Right renal pelvis (tissue), 4 donors: Measurements from ENCODE around the gene CASP6. TPM values are rescaled to one million over a fixed set of nuclear protein-coding genes. Genes with fewer than 3 reads are reported as not detected.

Experiments used
- DNase-seq, 4 donors: peaks; one replicate each; pipeline ENCODE4 v3.0.0-alpha.2; 2013; ENCODE audit warnings: low read depth in 4 of 4, low spot score in 3 of 4, missing footprints in 1 of 4
- polyA plus RNA-seq, 4 donors: library from polyadenylated mRNA; unstranded; fragments of 120-200 nt; gene quantifications; one replicate each; pipeline ENCODE4 v1.2.1, GENCODE V29; 2013; ENCODE audit not compliant: insufficient read length in 4 of 4

The CASP6 gene
- polyA plus RNA-seq, 4 donors: 40.2 to 47.7 (median 44.2) TPM

DNA sequence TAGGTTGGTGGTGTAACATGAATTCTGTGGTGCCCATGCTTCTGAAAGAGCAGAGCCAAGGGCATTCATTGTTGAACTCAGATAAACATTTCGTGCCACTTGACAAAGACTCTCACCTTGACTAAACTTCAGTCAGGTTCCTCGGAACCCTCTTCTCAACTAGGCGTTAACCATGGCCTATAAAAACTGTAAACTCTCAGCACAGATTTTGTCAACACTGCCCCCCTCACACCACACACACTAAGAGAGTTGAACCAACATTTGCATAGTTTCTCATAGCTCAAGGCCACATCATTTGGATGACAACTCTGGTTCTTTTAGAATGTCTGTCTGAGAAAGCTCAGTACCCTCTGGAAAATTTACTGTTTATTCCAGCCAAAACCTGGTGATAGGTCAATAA lies 28.1 kb downstream of the CASP6 start:
- no peak for DNase-seq

DNA sequence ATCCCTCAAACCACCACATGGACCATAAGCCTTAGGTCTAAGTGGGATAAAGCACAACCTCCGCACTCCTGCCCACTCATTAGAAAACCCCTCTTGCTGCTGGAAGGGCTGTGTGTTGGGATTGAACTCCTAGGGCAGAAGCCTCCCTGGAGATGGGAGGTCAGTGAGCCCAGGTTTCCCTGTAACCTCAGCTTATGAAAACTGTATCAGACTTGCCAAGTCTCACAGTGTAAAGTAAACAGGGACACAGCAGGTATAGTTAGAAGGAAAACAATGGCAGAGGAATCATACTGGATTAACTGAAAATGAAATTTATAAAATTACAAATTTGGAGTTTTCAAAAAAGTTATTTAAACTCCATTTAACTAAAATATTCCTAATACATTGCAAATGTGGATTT lies 29.9 kb downstream of the CASP6 start:
- DNase-seq: no peak

DNA sequence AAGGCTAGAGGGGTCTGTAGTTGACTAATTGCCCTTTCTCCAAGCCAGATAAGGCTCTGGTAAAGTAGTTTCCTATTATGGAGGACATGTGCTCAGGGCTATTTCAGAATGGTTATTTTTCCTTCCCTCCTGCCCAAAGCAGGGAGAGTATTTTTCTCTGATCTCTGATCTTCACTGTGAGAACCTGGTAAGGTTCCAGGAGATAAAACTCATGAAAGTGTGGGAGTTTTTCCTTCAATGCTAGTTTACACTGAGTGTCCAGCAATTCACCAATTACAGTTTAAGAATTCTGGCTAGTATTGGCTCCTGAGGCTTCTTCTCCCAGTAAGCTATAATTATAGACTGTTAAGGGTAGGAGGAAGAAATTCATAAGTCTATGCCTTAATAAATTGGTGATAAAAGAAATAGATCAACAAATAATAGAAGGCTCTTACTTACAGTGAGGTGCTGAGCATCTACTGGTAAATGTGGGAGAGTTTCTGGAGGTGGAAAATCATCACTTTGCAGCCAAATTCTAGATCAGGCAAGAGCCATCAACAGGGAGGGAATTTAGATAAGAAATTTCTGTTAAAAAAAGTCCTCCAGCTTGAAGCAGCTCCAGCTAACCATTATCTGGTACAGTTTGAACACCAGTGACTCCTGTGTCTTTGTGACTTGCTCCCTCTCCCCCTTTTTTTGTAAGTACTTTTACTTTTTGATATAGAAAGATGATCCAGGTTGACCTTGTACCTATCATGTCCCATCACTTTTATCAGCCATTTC lies 30.9 kb downstream of the CASP6 start:
- no peak for DNase-seq

DNA sequence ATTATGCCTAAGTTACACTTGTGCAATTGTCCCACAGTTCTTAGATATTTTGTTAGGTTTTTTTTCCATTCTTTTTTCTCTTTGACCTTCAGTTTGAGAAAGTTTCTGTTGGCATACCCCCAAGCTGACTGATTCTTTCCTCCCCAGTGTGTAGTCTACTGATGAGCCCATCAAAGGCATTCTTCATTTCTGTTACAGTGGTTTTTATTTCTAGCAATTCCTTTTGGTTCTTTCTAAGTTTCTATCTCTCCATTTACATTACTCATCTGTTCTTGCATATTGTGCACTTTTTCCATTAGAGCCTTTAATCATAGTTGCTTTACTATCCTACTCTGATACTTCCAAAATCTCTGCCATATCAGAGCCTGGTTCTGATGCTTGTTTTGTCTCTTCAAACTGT lies 31.9 kb downstream of the CASP6 start:
- DNase-seq: no peak

DNA sequence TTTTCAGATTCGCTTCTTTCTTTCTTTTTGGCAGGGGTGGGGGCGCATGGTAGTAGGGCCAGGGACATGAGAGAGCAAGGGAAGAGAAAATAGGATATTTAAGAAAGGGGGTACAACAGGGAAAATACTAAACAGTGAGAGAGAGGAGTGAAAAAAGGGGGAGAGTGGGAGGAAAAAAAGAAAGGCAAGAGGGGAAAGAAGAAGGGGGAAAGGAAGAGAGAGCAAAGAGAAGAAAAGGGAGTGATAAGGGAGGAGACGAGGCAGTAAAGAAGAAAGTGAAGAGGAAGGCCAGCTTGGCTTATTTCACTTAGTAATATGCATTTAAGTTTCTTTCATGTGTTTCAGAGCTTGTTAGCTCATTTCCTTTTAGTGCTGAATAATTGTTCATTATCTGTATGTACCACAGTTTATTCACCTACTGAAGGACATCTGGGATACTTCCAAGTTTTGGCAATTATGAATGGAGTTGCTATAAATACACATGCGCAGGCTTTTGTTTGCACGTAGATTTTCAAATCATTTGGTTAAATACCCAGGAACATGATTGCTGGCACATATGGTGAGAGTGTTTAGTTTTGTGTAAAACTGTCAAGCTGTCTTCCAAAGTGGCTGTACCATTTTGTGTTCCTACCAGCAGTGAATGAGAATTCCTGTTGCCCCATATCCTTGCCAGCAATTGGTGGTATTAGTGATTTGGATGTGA lies 37.3 kb downstream of the CASP6 start:
- DNase-seq: no peak

DNA sequence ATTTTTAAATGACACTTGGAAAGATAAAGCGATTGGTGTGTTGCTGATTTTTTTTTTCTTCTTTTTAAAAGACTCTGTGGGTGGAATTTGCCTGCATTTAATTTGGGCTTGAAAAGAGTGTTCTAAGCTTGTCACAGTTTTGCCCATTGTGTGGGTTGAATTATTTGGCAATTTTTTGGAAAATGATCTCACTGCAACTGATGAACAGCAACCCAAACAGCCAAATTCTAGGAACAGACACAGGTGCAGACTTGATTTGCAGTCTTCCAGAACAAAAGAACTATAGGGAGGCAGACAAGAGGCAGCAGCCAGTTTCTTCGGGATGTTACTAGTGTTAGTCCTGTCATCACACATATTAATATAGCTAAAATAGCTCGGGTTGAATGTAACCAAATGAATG lies 40.5 kb downstream of the CASP6 start:
- no peak for DNase-seq

DNA sequence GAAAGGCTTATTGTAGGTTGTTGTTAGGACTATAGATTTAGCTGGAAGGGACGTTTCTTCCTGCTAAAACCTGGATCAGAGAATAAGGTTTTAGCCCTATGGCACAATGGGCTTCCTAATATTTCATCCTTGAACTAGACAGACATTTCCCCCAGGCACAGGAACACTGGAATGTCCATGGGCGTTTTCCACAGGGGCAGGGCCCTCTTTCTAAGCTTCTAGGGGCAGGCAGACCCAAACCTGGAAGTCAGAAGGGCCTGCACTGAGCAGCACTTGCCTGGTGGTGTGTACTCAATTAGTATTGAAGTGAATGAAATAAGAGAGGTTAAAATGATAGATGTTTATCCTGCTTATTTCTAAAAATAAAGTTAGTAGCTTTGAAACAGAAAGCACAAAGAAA lies 41.1 kb downstream of the CASP6 start:
- DNase-seq: no peak

DNA sequence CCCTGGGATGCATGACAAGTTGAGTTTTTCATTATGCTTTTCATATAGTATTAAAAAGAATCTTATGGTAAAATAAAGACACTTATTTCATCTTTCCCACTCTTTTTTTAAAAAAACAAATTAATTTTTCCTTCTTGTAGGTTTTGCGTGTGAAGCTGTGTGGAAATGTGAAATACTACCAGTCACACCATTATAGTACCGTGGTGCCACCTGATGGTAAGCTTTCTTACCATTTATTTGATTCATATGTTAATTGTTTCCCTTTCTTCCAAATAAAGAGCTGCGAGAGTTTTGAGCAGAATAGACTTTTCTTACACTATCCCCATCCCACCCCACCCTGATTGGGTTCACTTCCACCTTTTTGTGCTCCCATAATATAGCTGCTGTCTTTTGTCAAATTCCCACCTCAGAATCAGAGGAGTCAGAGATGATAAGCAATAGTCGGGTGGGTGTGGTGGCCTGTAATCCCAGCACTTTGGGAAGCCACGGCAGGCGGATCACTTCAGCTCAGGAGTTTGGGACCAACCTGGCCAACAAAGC lies 44.3 kb downstream of the CASP6 start:
- no peak for DNase-seq

DNA sequence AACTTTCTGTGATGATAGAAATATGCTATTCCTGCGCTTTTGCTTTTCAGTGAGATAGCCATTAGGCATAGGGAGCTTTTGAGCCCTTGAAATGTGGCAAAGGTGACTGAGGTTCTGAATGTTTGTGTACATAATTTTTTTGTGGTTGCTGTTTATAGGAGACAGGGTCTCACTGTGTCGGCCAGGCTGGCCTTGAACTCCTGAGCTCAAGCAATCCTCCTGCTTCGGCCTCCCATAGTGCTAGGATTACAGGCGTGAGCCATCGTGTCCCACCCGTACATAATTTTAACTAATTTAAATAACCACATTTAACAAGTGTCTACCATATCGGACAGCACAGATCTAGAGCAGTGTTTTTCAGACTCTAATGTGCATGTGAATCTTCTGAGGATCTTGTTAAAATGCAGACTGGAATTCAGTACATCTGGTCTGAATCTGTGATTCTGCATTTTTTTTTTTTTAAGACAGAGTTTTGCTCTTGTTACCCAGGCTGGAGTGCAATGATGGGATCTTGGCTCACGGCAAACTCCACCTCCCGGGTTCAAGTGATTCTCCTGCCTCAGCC lies 45.3 kb downstream of the CASP6 start:
- DNase-seq: no peak

DNA sequence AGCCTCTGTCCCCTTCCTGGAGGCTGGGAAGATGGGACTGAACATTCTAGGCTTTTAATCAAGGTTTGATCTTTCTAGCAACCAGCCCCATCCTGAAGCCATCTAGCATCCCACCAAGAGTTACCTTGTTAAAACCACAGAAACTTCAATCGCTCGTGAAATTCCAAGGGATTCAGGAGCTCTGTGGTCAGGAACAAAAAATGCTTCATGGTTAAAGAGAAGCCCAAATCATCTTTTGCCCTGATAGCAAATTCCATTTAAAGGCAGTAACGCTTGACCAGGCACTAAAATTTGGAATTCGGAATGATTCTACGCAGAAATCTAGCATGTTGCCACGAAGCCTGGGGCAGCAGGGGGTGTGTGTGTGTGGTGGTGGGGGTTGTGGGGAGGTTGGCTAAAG lies 47.8 kb downstream of the CASP6 start:
- DNase-seq: no peak

DNA sequence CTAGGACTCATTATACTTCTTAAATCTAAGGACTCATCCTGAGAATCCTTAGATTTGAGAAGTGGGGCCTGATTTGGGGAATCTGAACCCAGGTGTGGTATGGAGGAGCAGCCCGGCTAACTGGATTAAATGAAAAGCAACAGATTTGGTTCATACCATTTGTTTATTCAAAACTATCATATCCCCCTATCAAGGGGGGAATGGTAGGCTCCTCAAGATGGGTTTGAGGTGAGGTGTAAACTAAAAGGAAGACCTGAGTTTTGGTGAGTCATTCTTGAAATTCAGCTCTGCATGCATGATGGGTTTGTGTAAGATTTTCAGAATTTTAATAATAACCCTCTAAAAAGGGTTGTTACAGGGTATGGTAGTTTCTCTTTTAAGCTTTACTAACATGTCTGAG lies 53.4 kb downstream of the CASP6 start:
- no peak for DNase-seq

DNA sequence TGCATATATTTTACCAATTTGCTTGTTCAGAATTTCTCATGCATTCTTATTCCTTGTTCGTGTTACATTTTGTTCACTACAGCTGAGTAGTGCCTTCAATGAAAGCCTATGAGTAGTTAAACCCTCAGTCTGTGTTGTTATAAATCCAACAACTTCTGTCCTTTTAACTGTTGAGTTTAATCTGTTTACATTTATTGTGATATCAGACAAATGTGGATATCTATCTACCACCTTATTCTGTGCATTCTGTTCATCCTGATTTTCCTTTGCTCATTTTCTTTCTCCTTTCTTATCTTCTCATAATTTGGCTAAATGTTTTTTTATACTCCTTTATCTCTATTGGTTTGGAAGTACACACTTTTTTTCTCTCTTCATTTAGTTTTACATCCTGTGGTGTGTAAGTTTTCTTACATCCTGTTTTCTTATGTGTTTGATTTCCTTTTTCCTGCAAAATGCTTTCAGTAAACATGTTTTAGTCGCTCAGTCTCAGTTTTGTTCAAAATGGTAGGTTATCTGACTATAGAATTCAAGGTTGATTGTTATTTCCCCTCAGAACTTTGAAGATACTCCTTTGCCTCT lies 54.2 kb downstream of the CASP6 start:
- DNase-seq: no peak

DNA sequence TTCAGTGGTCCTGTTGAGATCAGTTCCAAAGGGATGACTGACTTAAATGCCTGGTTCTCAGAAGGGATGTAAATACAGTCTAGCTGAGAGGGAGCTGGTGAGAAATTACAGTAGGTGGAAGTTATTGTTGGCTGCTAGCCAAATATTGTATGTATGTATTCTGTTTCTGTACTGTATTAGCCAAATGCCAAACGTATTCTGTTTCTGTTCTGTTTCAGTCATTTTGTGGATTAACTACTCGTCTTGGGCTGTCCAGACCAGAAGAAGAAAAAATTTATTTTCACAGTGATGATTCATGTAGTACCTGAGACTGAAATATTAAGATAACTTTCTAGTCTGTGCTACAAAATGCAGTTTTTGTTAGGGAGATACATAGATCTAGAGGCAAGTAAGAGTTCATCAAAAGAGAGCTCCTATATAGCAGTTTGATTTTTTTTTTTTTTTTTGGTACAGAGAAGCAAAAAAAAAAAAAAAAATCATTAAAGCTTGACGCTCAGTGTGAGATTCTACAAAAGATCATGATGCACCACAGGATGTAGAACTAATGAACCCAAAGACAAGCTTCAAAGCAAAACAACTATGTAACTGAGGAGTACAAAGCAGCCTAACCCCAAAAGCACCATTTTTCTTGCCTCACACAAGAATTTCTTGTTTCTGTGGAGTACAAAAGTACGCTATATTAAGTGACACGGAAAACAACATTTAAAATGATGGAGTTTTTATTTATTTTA lies 54.8 kb downstream of the CASP6 start:
- no peak for DNase-seq

DNA sequence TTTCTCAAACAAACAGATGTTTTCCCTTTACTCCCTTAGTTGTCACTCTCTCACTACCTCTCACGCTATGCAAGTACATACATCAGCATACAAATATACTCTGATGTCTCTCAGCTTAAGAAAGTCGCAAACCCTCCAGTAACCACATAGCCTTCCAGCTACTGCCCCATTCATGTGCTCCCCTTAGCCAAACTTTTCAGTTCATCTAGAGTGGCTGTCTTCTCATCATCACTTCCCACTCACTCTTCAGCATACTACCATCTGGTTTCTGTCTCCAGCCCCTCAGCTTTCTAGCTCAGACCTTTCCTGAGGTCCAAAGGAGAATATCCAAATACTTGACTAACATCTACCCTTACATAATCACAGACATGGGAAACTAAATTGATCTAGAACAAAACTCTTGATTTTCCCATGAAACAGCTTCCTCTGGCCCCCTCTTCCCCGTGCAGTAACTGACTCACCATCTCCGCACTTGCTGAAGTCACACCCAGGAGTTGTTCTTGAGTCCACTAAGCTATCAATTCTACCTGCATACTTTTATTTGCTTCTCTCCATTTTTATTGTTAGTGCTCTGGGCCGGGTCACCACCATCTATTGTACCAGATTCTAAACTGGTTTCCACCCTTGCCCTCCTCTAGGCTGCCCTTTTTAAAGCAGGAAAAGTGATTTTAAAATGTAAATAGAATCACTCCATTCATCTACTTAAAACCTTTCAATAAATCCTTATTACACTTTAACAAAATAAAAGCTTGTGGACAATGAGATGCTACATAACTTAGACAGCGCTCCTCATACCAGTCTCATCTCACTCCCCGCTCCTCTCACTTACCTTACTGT lies 57.2 kb downstream of the CASP6 start:
- DNase-seq: no peak

DNA sequence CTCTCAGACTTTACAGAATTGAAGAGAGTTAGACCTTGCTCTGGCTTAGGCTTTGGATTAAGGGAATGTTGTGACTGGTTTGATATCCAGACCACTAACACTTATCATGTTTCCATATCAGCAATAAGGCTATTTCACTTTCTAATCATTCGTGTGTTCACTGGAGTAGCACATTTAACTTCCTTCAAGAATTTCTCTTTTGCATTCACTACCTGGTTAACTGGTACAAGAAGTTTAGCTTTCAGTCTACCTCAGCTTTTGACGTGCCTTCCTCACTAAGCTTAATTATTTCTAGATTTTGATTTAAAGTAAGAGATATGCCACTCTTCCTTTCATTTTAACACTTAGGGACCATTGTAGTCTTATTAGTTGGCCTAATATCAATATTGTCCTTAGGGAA lies 62.6 kb downstream of the CASP6 start:
- no peak for DNase-seq

Other genes with a start within 250 kb of the CASP6 start
- gene MCUB, start 143.2 kb downstream of the CASP6 start, polyA plus RNA-seq: 10 to 100 TPM in 2 of 4 donors, 1 to 10 TPM in 2; 8.9 to 11.1 (median 9.8) TPM
- gene PLA2G12A, start 26.6 kb upstream of the CASP6 start, polyA plus RNA-seq: 10 to 100 TPM; 25.7 to 35.4 (median 32.8) TPM
- gene CFI, start 98.6 kb upstream of the CASP6 start, polyA plus RNA-seq: 10 to 100 TPM; 69.3 to 86.4 (median 79.0) TPM
- gene GAR1, start 112.3 kb upstream of the CASP6 start, polyA plus RNA-seq: 10 to 100 TPM; 40.8 to 44.4 (median 42.3) TPM
- gene RRH, start 124.5 kb upstream of the CASP6 start, polyA plus RNA-seq: under 1 TPM; 0.45 to 0.79 (median 0.47) TPM
- gene LRIT3, start 144.7 kb upstream of the CASP6 start, polyA plus RNA-seq: under 1 TPM; 0.31 to 0.96 (median 0.41) TPM
- gene EGF, start 209.4 kb upstream of the CASP6 start, polyA plus RNA-seq: 1 to 10 TPM; 2.9 to 5.2 (median 3.7) TPM